TTC549 (cell line): Measurements from ENCODE around the gene PFKM.
A peak's percentile ranks its signal among the peaks of the same experiment; 100 is the strongest.

Experiments used
- FAIRE-seq: peaks from 2 replicates; lab custom pipeline; 2012; peaks lifted over from hg19 to GRCh38; lab: Jason Lieb, UNC

The PFKM gene

GRCh38 chr12:48187916-48188695, 68.9 kb downstream of the PFKM start:
- FAIRE-seq = no peak

- FAIRE-seq = peak; percentile 91
These were observed 70.4 kb downstream of the PFKM start for GRCh38 chr12:48189331-48190125.

GRCh38 chr12:48191096-48191495, 71.9 kb downstream of the PFKM start:
- no peak for FAIRE-seq

GRCh38 chr12:48192861-48193260, 73.7 kb downstream of the PFKM start:
- FAIRE-seq = no peak

- no peak for FAIRE-seq
These were observed 74.5 kb downstream of the PFKM start for GRCh38 chr12:48193623-48194022.

GRCh38 chr12:48194799-48195201, 75.6 kb downstream of the PFKM start:
- FAIRE-seq = no peak
